Thyroid gland (tissue), 4 donors: ENCODE data around the gene SCFD2. TPM values are rescaled to one million over a fixed set of nuclear protein-coding genes. Genes with fewer than 3 reads are reported as not detected.

Experiments
- DNase-seq, 2 donors: peaks; one replicate each; pipeline ENCODE4 v3.0.0-alpha.2; 2019
- H3K27ac ChIP-seq, 3 donors: fragments of 200-600 bp; sonication (generic); 1 replicate in 2 of 3; 2 replicates in 1 of 3; pipeline ENCODE4 v1.5.1; 2016 to 2019; ENCODE audit warnings: mild to moderate bottlenecking in 1 of 3, moderate library complexity in 1 of 3
- H3K27me3 ChIP-seq: fragments of 200-600 bp; sonication (generic); one replicate; pipeline ENCODE4 v1.5.1; 2019
- H3K36me3 ChIP-seq, 2 donors: fragments of 200-600 bp; sonication (generic); one replicate each; pipeline ENCODE4 v1.5.1; 2016 to 2019
- H3K4me1 ChIP-seq, 2 donors: fragments of 200-600 bp; sonication (generic); one replicate each; pipeline ENCODE4 v1.5.1; 2017 to 2019
- H3K4me3 ChIP-seq, 3 donors: fragments of 200-600 bp; sonication (generic); replicated peaks in 1 of 3; 1 replicate in 2 of 3; 2 replicates in 1 of 3; pipeline ENCODE4 v1.5.1; 2016; ENCODE audit warnings: mild to moderate bottlenecking in 1 of 3
- H3K9me3 ChIP-seq: fragments of 200-600 bp; sonication (generic); one replicate; pipeline ENCODE4 v1.5.1; 2017
- POLR2A ChIP-seq, 2 donors: fragments of 450-650 bp; IDR thresholded peaks; one replicate each; pipeline ENCODE4 v1.6.1; 2017; ENCODE audit warnings: antibody characterized with exemption in 2 of 2, mild to moderate bottlenecking in 2 of 2, moderate library complexity in 1 of 2
- WGBS, 2 donors: methylation state at CpG; one replicate each; pipeline ENCODE4 v1.1.5; 2017; 5-methylcytosine and 5-hydroxymethylcytosine counted together
- intact Hi-C: fragments of 100-400 bp; cut with DNase I; formaldehyde crosslinking; loops from one replicate; pipeline ENCODE4 v1.15.1; 2023
- total RNA-seq, 4 donors: library from RNA; depleted of rRNA; stranded (reverse); fragments of >200 nt; gene quantifications; one replicate each; pipeline ENCODE4 v1.2.3, GENCODE V29; 2016
- TF ChIP-seq, protein P1 (sequence below), 6 experiments: fragments of 200-600 bp in 3 of 6; fragments of 450-650 bp in 3 of 6; sonication (generic) in 3 of 6; IDR thresholded peaks; one replicate each; pipeline ENCODE4 v1.5.1; 2016 to 2019; ENCODE audit warnings: antibody characterized with exemption in 6 of 6, mild to moderate bottlenecking in 2 of 6, inconsistent platforms in 1 of 6, moderate library complexity in 1 of 6

The SCFD2 gene
- total RNA-seq, 4 donors from 2014 or later = 10.3 to 32.9 (median 28.2) TPM

DNA sequence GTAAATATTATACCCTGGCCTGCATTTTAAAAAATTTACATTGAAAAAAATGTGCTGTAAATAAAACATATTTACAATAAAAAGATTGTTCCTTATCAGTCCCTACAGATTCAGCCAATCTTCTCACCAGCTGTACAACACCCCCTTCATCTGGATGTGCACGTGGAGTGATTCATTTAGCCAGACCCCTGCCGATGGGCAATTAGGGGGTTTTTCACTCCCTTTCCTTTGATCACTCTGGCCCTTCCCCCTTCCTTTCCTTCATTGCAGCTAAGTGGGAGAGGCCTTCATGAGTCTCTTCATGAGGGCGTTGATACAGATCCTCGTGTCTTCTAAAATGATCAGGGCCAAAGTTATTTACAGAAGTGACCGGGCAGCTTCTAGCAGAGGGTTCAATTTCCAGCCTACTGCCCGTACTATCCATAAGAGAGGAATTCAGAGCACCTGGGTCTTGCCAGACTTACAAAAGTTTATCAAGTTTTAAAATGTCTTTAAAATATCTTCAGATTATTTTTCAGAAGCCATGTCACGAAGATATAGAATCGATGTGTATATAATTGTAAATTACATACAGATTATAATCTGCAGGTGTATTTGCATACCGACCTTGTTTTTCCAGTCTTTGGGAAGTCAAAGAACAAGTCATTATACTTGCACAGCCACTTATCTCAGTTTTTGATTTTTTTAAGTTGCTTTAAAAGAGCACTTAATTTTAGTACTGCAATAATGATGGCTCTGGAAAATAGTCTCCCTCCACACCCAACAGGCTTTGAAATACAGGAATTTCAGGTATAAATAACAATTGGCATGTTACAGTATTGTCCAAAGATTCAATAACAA is 525.1 kb downstream of the SCFD2 start:
- H3K4me1 ChIP-seq = peaks cover 5 to 9% of the 10 kb centered on the region in 2 donors
- H3K27ac ChIP-seq = no peak overlapping the region
- DNase-seq = no peak
- WGBS, 2 donors = 70 to 78% methylated on average over 9 of the region's 9 CpGs
- no peaks in the 10 kb centered on the region for H3K36me3 ChIP-seq
- H3K4me3 ChIP-seq = no peak overlapping the region
- TF ChIP-seq, protein P1, sequence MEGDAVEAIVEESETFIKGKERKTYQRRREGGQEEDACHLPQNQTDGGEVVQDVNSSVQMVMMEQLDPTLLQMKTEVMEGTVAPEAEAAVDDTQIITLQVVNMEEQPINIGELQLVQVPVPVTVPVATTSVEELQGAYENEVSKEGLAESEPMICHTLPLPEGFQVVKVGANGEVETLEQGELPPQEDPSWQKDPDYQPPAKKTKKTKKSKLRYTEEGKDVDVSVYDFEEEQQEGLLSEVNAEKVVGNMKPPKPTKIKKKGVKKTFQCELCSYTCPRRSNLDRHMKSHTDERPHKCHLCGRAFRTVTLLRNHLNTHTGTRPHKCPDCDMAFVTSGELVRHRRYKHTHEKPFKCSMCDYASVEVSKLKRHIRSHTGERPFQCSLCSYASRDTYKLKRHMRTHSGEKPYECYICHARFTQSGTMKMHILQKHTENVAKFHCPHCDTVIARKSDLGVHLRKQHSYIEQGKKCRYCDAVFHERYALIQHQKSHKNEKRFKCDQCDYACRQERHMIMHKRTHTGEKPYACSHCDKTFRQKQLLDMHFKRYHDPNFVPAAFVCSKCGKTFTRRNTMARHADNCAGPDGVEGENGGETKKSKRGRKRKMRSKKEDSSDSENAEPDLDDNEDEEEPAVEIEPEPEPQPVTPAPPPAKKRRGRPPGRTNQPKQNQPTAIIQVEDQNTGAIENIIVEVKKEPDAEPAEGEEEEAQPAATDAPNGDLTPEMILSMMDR (IDR thresholded peaks at IDR 0.05) = no peak
- no peak for TF ChIP-seq POLR2A (IDR thresholded peaks at IDR 0.05)
- no peaks in the 10 kb centered on the region for H3K27me3 ChIP-seq
- no peaks in the 10 kb centered on the region for H3K9me3 ChIP-seq
- intact Hi-C loops = no loop called here

DNA sequence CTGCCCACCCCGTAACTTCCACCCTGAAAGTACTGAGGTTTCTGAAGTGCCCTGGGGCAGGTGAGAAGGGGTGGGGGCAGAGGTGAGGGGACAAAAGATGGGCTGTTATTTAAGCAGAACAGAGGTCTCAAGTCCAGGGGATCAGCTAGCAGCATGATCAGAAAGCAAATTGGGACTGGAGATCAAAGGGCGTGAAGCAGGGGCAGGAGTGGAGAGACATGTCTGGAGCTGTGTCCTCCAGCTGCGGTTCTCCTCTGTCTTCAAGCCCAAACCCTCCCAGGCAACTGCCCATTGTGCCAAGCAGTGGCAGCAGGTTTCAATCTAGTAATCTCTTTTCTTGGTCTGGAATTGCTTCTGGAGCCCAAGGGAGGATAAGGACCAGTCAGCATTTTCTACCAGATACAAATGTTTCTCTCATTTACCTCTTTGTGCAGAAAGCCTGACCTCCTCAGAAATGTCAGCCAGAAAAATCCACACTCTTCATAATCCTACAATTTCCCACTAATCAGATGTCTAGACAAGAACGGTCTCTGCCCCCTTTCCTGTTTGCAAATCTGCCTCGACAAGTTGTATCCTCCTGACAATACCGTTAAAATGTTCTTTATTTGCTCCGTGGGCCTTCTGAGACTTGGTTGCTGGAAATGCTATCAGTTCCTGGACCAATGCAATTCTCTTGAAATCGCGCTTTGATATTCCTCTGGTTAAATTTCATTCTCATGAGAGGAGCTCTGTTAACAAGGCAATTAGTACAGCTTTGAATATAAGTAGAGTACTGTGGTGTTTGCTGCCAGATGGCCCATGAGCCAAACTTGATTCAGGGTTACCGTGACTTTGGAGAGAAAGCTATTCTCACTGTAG is 526.9 kb downstream of the SCFD2 start:
- Histone ChIP-seq H3K9me3 (no peaks in the 10 kb centered on the region), H3K27ac (no peak overlapping the region), H3K4me1 (peaks cover 5 to 9% of the 10 kb centered on the region in 2 donors), H3K36me3 (no peaks in the 10 kb centered on the region), H3K4me3 (no peak overlapping the region), H3K27me3 (no peaks in the 10 kb centered on the region)
- intact Hi-C loops = no loop called here
- no peak for TF ChIP-seq POLR2A (IDR thresholded peaks at IDR 0.05)
- TF ChIP-seq, protein P1 (IDR thresholded peaks at IDR 0.05) = no peak
- DNase-seq = no peak
- WGBS, 2 donors = 78 to 80% methylated on average over 10 of the region's 10 CpGs

DNA sequence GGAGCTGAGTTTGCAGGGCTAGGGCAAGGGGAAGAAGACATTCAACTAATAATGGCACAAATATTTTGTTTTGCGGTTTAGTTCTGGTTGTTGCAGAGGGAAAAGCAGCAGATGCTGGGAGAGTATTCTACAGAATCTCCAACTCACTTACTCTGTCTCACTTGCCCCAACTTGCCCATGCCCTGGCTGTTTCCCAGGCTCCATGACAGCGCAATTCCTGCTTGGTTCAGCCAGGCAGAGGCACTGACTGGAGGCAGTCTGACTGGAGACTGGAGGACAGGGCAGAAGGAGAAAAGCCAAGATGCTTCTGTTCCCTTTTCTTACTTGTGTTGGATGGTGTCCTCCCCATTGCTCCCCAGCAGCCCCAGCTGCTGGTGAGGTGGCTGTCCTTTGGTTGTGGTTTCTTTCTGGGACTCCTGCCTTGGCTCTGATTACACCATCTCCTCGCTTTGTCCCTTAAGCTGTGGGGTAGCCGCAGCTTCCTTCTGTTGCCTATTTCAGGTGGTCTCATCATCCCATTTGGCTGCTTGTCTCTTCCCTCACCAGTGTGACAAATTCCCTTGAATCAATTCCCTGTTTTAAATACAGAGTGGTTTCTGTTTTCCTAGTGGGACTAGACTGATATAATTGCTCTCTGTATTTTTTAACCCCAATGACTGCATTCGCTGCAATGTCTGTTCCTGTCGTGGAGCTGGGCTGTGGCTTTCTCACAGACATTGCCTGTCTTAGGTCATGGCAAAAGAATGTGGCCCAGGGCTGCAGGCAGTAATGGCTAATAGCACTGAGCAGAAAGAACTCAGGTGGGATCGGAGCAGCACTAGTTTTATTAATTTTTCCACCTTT is 527.9 kb downstream of the SCFD2 start:
- Histone ChIP-seq H3K9me3 (no peaks in the 10 kb centered on the region), H3K36me3 (no peaks in the 10 kb centered on the region), H3K27me3 (no peaks in the 10 kb centered on the region), H3K4me1 (peaks cover 5 to 9% of the 10 kb centered on the region in 2 donors), H3K27ac (no peak overlapping the region), H3K4me3 (no peak overlapping the region)
- 89 to 90% methylated on average over 7 of the region's 7 CpGs for WGBS, 2 donors
- TF ChIP-seq POLR2A (IDR thresholded peaks at IDR 0.05) = no peak
- TF ChIP-seq, protein P1 (IDR thresholded peaks at IDR 0.05) = no peak
- intact Hi-C loops = no loop called here
- no peak for DNase-seq

DNA sequence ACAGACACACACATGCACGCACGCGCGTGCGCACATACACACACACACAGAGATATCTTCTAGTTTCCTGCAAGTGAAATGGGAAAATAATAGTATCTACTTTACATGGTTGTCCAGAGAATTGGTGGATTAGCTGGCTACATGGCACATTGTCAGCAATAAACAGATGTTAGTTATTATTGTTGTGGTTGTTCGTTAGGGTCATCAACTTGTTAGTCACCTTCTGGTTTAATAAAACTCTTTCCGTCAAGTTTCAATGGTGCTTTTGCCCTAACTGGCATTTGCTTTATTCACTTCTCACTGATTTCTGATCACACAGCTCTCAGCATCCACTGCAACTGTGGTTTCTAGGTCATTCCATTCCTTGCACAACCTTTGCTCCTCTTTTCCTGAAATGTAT is 529.2 kb downstream of the SCFD2 start:
- no peaks in the 10 kb centered on the region for H3K36me3 ChIP-seq
- DNase-seq = no peak

More for the DNA sequence above, 529.2 kb downstream of the SCFD2 start:
- Histone ChIP-seq H3K4me1 (peaks cover 4 to 5% of the 10 kb centered on the region in 2 donors), H3K27ac (no peak overlapping the region), H3K27me3 (no peaks in the 10 kb centered on the region), H3K4me3 (no peak overlapping the region), H3K9me3 (no peaks in the 10 kb centered on the region)
- intact Hi-C loops = no loop called here
- no peak for TF ChIP-seq POLR2A (IDR thresholded peaks at IDR 0.05)
- TF ChIP-seq, protein P1 (IDR thresholded peaks at IDR 0.05) = no peak
- 96% methylated on average over 7 of the region's 7 CpGs for WGBS, 2 donors
